GM18517 (cell line): ENCODE data around the gene MTMR10.

Experiments used
- ATAC-seq: cut with Tn5 transposase; IDR thresholded peaks from one replicate; pipeline ENCODE4 v1.9.1; 2021; ENCODE audit warnings: mild to moderate bottlenecking, moderate library complexity; ENCODE audit not compliant: unreplicated experiment

MTMR10 gene

GRCh38 chr15:31013863-31014607 lies 22.6 kb upstream of the MTMR10 start:
- peak; percentile 77 for ATAC-seq

GRCh38 chr15:31012455-31012854 lies 21.0 kb upstream of the MTMR10 start:
- ATAC-seq: no peak

DNA sequence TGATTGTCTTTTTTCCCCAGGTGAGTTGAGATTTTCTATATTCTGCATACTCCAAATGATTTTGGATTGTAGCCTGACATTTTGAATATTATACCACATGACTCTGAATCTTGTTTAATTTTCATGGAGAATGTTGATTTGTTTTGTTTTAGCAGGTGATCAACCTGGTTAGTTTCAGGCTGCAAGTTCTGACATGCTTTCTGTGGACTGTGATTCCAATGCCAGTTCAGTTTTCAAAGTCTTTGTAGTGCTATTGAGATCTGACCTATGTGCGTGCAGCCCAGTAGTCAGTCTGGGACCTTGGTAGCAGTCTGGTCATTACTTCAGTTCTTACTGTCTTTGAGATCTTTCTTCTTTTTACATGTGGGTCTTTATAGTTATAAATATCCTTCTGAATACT lies 18.6 kb upstream of the MTMR10 start:
- no peak for ATAC-seq

DNA sequence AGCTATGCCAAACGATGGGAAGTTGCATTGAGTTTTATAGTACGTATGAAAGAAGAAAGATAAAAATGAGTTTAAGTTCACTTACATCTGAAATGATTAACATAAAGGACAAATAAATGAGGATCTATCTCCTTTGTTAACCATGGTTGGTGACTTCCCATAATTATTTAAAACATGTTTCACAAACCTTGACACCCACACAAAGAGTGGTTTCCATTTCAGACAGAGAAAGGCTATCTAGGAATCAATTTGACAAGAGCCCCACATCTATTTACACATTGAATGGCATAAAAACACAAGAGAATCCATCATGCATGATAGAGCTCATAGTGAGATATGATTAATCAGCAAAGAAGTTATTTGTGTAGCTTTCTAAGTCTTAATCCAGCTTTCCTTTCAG lies 14.2 kb upstream of the MTMR10 start:
- ATAC-seq: no peak

GRCh38 chr15:31004220-31004733 lies 12.8 kb upstream of the MTMR10 start:
- peak; percentile 86 for ATAC-seq

GRCh38 chr15:31001702-31002101 lies 10.3 kb upstream of the MTMR10 start:
- ATAC-seq: no peak

GRCh38 chr15:30999729-31000128 lies 8.3 kb upstream of the MTMR10 start:
- ATAC-seq: no peak

- ATAC-seq: no peak
Measured at GRCh38 chr15:30997270-30997669, 5.8 kb upstream of the MTMR10 start.

DNA sequence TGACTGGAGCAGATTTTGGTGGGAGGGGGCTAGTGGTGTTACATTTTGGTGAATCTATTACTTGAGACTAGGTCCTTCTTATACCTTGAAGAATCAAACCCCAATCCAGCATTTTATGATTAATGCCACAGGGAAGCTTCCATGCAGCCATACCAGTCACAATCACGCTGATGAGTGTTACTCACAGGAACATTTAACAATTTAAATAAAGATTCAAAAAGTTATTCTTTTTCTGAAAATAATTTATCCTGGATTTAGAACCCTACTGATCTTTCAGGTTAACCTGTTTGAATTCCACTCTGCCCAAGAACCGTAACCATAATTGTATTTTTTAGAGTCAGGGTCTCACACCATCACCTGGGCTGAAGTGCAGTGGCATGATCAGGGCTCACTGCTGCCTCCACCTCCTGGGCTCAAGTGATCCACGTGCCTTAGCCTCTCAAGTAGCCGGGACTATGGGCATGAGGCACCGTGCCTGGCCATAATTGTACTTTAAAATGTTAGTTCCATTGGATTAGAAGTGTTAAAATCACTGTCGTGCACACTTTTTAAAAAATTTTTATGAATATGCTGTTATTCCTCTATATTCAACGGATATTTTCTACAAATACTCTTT lies 929 bp upstream of the MTMR10 start:
- ATAC-seq: no peak

- ATAC-seq: no peak
Measured at GRCh38 chr15:30990446-30991254, 778 bp downstream of the MTMR10 start.

GRCh38 chr15:30990036-30990435 lies 1.4 kb downstream of the MTMR10 start:
- no peak for ATAC-seq

- ATAC-seq: no peak
Measured at GRCh38 chr15:30985081-30985531, 6.3 kb downstream of the MTMR10 start.

- no peak for ATAC-seq
Measured at GRCh38 chr15:30984542-30984941, 6.9 kb downstream of the MTMR10 start.

- ATAC-seq: no peak
Measured at GRCh38 chr15:30984118-30984517, 7.3 kb downstream of the MTMR10 start.

DNA sequence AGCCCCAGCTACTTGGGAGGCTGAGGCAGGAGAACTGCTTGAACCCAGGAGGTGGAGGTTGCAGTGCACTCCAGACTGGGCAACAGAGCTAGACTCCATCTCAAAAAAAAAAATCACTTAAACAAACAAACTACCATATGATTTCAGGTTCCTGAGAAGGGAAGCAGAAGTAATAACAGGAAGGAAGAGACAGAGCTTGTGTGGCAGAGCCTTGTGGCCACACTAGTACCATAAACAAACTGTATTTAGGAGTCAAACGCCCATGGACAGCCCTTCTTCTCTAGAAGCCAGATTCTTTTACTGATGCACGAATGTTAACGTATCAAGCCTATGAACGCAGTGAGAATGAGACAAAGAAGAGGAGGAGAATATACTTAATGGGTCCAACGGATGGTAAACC lies 12.0 kb downstream of the MTMR10 start:
- no peak for ATAC-seq

GRCh38 chr15:30978328-30978727 lies 13.1 kb downstream of the MTMR10 start:
- ATAC-seq: no peak

- no peak for ATAC-seq
Measured at GRCh38 chr15:30974112-30974511, 17.3 kb downstream of the MTMR10 start.

GRCh38 chr15:30973379-30973778 lies 18.0 kb downstream of the MTMR10 start:
- no peak for ATAC-seq

GRCh38 chr15:30969724-30970123 lies 21.7 kb downstream of the MTMR10 start:
- no peak for ATAC-seq

DNA sequence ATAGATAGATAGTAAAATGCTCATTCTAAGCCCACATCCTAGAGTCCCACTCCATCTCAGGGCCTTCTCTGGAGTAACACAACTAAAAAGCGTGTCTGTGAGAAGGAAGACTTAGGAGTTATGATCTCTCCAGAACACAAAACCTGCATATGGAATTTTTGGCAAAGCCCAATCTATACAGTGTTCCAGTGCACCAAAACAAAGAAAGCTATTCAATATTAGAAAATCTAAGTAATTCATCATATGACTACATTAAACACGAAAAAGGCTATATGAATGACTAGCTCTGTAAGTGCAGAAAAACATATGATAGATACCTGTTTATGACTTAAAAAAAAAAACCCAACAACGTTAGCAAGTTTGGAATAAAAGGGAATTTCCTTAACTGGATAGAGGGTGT lies 27.7 kb downstream of the MTMR10 start:
- ATAC-seq: no peak

DNA sequence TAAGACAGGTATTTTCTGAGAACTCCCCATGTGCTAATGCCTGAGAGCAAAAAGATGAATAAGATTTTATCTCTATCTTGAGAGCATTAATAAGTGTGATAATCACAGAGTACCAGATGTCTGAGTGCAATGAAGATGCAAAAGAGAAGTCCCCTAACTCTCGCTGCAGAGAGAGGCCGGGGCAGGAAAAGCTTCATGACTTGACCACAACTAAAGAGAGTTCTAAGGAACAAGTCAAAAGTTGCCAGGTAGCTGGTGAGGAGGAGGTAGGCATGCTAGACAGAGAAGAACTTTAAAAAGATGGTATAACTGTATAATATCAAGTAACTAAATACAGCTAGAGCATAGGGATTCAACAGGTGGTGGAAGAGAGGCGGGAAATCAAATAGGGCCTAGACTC lies 28.8 kb downstream of the MTMR10 start:
- ATAC-seq: no peak

GRCh38 chr15:30962079-30962478 lies 29.3 kb downstream of the MTMR10 start:
- no peak for ATAC-seq
